DOHH2 (cell line): Measurements from ENCODE around the gene FRMPD4.

ENCODE experiments used
- H3F3A ChIP-seq: fragments of 200-600 bp; sonication (generic), shearing (Covaris generic); 2 replicates; pipeline ENCODE4 v1.6.0; 2016; ENCODE audit warnings: antibody characterized with exemption, mild to moderate bottlenecking; ENCODE audit not compliant: control insufficient read depth, insufficient read depth
- H3K27ac ChIP-seq: fragments of 200-600 bp; sonication (generic); 2 replicates; pipeline ENCODE4 v1.5.1; 2014; ENCODE audit warnings: low read depth, mild to moderate bottlenecking, low read length, moderate library complexity
- H3K27me3 ChIP-seq: fragments of 200-600 bp; sonication (generic); 2 replicates; pipeline ENCODE4 v1.6.1; 2014; ENCODE audit warnings: mild to moderate bottlenecking, low read length, mixed read lengths; ENCODE audit not compliant: control insufficient read depth
- H3K36me3 ChIP-seq: fragments of 200-600 bp; sonication (generic); 2 replicates; pipeline ENCODE4 v1.6.1; 2014; ENCODE audit warnings: mild to moderate bottlenecking, low read length, moderate library complexity, mixed read lengths; ENCODE audit not compliant: control insufficient read depth
- H3K4me1 ChIP-seq: fragments of 200-600 bp; sonication (generic); 2 replicates; pipeline ENCODE4 v1.6.1; 2014; ENCODE audit warnings: mild to moderate bottlenecking, low read length, mixed read lengths; ENCODE audit not compliant: control insufficient read depth
- H3K4me2 ChIP-seq: fragments of 200-600 bp; sonication (generic); 2 replicates; pipeline ENCODE4 v1.6.0; 2014; ENCODE audit warnings: mild to moderate bottlenecking, low read length, moderate library complexity
- H3K4me3 ChIP-seq: fragments of 200-600 bp; sonication (generic); 2 replicates; pipeline ENCODE4 v1.5.1; 2014; ENCODE audit warnings: mild to moderate bottlenecking, low read length, mixed read lengths
- H3K79me2 ChIP-seq: fragments of 200-600 bp; sonication (generic); 2 replicates; pipeline ENCODE4 v1.6.1; 2014; ENCODE audit warnings: mild to moderate bottlenecking, low read length, mixed read lengths; ENCODE audit not compliant: control insufficient read depth
- H3K9me2 ChIP-seq: fragments of 200-600 bp; sonication (generic); replicated peaks from 2 replicates; pipeline ENCODE4 v1.6.1; 2014; ENCODE audit warnings: mild to moderate bottlenecking, low read length, mixed read lengths; ENCODE audit not compliant: control insufficient read depth
- H3K9me3 ChIP-seq: fragments of 200-600 bp; sonication (generic); 2 replicates; pipeline ENCODE4 v1.6.1; 2014; ENCODE audit warnings: antibody characterized with exemption, low read length, mixed read lengths; ENCODE audit not compliant: control insufficient read depth, insufficient read depth
- H4K20me1 ChIP-seq: fragments of 200-600 bp; sonication (generic); 2 replicates; pipeline ENCODE4 v1.6.0; 2014; ENCODE audit warnings: low read depth, mild to moderate bottlenecking, antibody characterized with exemption, low read length, moderate library complexity; ENCODE audit not compliant: control insufficient read depth, insufficient read depth
- CTCF ChIP-seq: fragments of 200-600 bp; sonication (generic); IDR thresholded peaks from one replicate; pipeline ENCODE4 v1.5.1; 2014; ENCODE audit warnings: antibody characterized with exemption, mild to moderate bottlenecking, low read depth, low read length; ENCODE audit not compliant: poor library complexity, severe bottlenecking
- EZH2phosphoT487 ChIP-seq: fragments of 200-600 bp; sonication (generic); IDR thresholded peaks from 2 replicates; pipeline ENCODE4 v1.6.1; 2017; ENCODE audit warnings: borderline replicate concordance, mild to moderate bottlenecking, antibody characterized with exemption, low read length, moderate library complexity, mixed read lengths

The FRMPD4 gene

GRCh38 chrX:12349201-12349600 is 210.9 kb downstream of the FRMPD4 start:
- Histone ChIP-seq H3K9me2 (no peaks in the 10 kb centered on the region), H3K4me2 (no peak overlapping the region)

GRCh38 chrX:12352922-12353321 is 214.6 kb downstream of the FRMPD4 start:
- H3K79me2 ChIP-seq: no peaks in the 10 kb centered on the region
- no peaks in the 10 kb centered on the region for H3K9me2 ChIP-seq
- TF ChIP-seq EZH2phosphoT487: no peak
- no peak for TF ChIP-seq CTCF
- no peaks in the 10 kb centered on the region for H3K4me1 ChIP-seq
- no peaks in the 10 kb centered on the region for H3K9me3 ChIP-seq
- H3K4me3 ChIP-seq: no peak overlapping the region
- no peaks in the 10 kb centered on the region for H3K36me3 ChIP-seq
- H3K4me2 ChIP-seq: no peak overlapping the region
- H3F3A ChIP-seq: no peaks in the 10 kb centered on the region
- H3K27me3 ChIP-seq: no peaks in the 10 kb centered on the region
- H3K27ac ChIP-seq: no peak overlapping the region
- no peaks in the 10 kb centered on the region for H4K20me1 ChIP-seq

More at GRCh38 chrX:12349201-12349600, 210.9 kb downstream of the FRMPD4 start:
- Histone ChIP-seq H3K27ac (no peak overlapping the region), H3F3A (no peaks in the 10 kb centered on the region), H3K9me3 (no peaks in the 10 kb centered on the region), H3K27me3 (no peaks in the 10 kb centered on the region), H3K4me1 (no peaks in the 10 kb centered on the region), H4K20me1 (no peaks in the 10 kb centered on the region), H3K79me2 (no peaks in the 10 kb centered on the region), H3K4me3 (no peak overlapping the region), H3K36me3 (no peaks in the 10 kb centered on the region)
- no peak for TF ChIP-seq EZH2phosphoT487
- no peak for TF ChIP-seq CTCF

GRCh38 chrX:12360383-12360782 is 222.1 kb downstream of the FRMPD4 start:
- H3K4me1 ChIP-seq: no peaks in the 10 kb centered on the region
- no peak overlapping the region for H3K4me2 ChIP-seq
- no peaks in the 10 kb centered on the region for H4K20me1 ChIP-seq
- H3K4me3 ChIP-seq: no peak overlapping the region
- no peaks in the 10 kb centered on the region for H3F3A ChIP-seq
- no peak overlapping the region for H3K27ac ChIP-seq
- TF ChIP-seq CTCF (no peak), EZH2phosphoT487 (no peak)
- H3K9me3 ChIP-seq: no peaks in the 10 kb centered on the region
- no peaks in the 10 kb centered on the region for H3K36me3 ChIP-seq
- no peaks in the 10 kb centered on the region for H3K79me2 ChIP-seq
- H3K9me2 ChIP-seq: no peaks in the 10 kb centered on the region
- H3K27me3 ChIP-seq: no peaks in the 10 kb centered on the region
